GM10847 (cell line): ENCODE results near the gene CNN3.

Experiments
- POLR2A ChIP-seq: IDR thresholded peaks from 2 replicates; pipeline ENCODE4 v1.6.1; 2011; ENCODE audit not compliant: insufficient read length; ENCODE audit errors: extremely low read depth

CNN3 gene

DNA sequence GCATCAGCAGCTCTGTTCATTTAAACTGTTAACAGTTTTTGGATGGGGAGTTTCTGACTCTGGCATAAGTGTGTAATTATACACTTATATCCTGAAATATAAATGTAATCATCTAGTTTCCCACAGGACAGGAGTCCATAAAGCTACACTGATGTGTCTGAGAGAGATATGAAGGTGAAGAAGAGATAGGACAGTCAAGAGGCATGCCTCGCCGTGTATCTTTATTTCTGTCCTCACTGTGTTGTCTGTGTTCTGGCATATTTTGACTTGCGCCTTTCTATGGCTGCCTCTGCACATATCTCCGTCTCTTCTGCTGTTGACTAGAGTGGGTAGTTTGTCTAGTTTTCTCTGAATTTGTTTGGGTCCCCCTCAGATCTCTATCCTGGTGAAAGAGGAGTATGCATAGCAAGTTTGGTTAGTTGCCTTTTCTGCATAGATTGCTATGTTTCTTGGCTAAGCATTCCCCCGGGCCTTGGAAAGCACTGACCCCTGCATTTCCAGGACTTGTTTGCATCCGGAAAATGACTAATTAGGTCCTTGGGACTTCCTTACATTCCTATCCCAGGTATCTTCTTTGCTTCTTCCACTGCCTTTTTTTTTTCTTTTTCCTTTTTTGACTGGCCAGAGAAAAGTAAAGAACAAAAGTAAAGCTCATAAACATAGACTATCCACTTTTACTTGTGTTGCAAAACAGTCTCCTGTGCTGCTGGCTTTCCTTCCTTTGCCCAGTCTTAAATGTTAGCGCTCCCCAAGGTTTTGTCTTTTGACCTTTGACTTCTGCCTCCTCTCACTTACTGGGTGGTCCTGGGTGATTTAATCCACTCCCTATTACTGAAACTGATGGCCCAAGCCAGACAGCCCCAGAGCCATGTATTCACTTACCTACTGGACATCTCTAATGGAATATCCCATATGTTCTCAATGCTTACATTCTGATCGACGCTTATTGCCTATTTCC, 27.6 kb upstream of the CNN3 start:
- no peak for TF ChIP-seq POLR2A

- TF ChIP-seq POLR2A: no peak
These were observed 26.8 kb upstream of the CNN3 start for GRCh38 chr1:94953746-94954145.

GRCh38 chr1:94953107-94953506, 26.2 kb upstream of the CNN3 start:
- TF ChIP-seq POLR2A: no peak

DNA sequence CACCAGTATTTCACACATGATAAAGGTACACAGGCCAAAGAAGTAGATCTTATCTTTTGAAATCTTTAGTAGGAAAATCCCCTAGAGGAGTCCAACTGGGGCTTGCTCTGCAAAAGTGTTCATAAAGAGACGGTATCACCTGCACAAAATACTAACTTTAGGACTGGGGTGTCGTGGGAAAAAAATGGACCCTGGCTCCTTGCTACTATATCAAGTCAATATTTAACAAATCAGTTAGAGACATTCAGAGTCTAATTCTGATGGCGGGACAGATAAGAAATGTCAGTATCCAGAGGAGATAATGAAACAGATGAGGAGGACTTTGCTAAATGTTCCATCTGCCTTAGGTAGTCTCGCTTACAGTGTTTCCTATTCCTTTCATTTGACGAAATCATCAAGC, 25.6 kb upstream of the CNN3 start:
- no peak for TF ChIP-seq POLR2A

GRCh38 chr1:94951509-94952208, 24.7 kb upstream of the CNN3 start:
- no peak for TF ChIP-seq POLR2A

DNA sequence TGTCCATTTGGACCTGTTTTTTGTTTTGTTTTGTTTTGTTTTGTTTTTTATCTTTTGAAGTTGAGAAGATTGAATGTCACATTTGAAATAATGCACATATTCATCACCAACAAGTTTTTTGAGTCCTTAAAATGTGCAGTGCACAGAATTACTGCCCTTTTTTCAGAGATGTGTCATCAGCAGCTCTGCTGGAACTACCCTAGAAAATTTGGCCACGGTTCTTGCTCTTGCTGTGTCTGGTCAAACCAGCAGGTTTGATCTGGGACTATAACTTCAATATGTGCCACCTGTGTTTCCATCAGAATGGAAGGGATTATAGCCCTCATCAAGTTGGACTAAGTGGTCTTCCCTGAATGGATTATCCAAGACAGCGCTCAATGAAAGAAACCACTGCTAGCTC, 24.1 kb upstream of the CNN3 start:
- no peak for TF ChIP-seq POLR2A

DNA sequence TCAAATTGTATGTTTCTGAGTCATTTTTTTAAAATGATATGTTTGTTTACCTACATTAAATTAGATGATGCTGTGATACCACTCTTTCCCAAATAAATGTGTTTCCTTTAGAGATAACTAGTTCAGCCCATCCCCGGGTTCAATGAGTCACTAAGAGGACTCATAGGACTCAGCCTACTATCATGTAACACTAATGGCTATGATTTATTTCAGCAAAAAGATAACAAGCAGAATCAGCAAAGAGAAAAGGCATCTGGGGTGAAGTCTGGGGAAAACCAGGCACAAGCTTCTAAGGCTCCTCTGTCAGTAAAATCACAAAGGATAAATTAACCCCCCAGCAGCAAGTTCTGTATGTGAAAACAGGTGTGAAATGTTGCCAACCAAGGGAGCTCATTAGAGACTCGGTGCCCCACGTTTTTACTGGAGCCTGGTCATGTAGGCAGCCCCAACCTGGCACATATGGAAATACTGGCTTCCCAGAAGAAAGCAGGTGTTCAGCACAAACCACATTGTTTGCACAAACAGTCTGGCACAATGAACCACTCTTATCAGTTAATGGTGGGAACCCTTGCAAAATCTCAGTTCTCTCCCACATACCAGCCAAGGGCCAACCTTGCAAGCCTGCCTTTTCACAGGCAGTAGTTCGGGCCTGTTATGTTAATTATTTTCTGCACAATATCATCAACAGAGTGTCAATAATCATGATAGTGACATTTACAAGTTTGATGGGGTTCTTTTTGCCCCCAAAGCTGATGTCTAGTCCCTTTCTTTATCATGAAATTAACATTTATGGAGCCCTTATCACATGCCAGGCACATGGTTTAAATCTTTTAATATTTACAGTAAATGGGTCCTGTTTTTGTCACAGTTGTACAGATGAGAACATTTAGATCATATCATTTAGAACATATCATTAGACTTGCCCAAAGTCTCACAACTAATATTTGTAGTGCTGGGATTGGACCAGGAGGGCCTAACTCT, 23.1 kb upstream of the CNN3 start:
- TF ChIP-seq POLR2A: no peak

GRCh38 chr1:94947437-94947836, 20.5 kb upstream of the CNN3 start:
- no peak for TF ChIP-seq POLR2A

- no peak for TF ChIP-seq POLR2A
These were observed 20.0 kb upstream of the CNN3 start for GRCh38 chr1:94946886-94947285.

- TF ChIP-seq POLR2A: no peak
These were observed 15.5 kb upstream of the CNN3 start for GRCh38 chr1:94942171-94943128.

GRCh38 chr1:94940738-94941137, 13.8 kb upstream of the CNN3 start:
- no peak for TF ChIP-seq POLR2A

GRCh38 chr1:94937820-94938219, 10.9 kb upstream of the CNN3 start:
- no peak for TF ChIP-seq POLR2A

DNA sequence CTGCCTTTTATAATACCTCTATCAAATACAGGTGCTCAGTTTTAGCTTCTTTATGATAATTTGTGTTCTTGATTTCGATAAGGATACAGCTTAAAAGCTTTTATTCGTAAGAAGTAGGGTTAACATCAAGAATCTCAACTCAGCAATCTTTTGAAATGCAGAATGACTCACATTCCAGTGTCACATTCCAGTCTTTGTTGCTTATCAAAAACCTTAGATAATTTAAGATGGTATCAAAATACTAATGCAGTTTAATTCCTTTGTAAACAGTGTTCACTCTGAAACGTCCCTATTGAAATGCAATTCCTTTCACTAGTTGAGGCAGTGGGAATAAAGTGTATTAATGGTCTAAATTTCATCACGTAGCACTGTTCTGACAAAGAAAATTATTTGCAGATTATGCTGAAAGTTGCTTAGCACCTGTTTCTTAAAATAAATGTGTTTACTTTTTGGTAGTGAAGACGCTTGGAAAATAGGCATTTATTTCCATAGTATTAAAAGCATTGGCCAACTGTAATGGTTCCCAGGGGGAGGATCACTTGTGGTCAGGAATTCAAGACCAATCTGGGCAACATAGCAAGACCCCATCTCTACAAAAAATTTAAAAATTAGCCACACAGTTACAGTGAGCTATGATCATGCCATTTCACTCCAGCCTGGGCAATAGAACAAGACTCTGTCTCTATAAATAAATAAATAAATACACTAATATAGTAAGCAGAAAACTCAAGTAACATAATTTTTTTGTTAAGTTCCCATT, 10.1 kb upstream of the CNN3 start:
- TF ChIP-seq POLR2A: no peak

GRCh38 chr1:94935476-94935875, 8.6 kb upstream of the CNN3 start:
- no peak for TF ChIP-seq POLR2A

GRCh38 chr1:94935034-94935433, 8.1 kb upstream of the CNN3 start:
- TF ChIP-seq POLR2A: no peak
